ENCODE data around the gene PDHB.
A peak's percentile ranks its signal among the peaks of the same experiment; 100 is the strongest.

The PDHB gene

GRCh38 chr3:58434990-58435389 is 1.4 kb upstream of the PDHB start:
- DNase-seq = no peak

GRCh38 chr3:58434511-58434910 is 879 bp upstream of the PDHB start:
- DNase-seq = no peak

GRCh38 chr3:58434168-58434504 is 504 bp upstream of the PDHB start:
- no peak for DNase-seq

GRCh38 chr3:58432905-58433304 is 727 bp downstream of the PDHB start:
- no peak for DNase-seq

- no peak for DNase-seq
Observed at GRCh38 chr3:58429657-58430056, 4.0 kb downstream of the PDHB start.

GRCh38 chr3:58427661-58428361 is 5.8 kb downstream of the PDHB start:
- no peak for DNase-seq

GRCh38 chr3:58425782-58426181 is 7.8 kb downstream of the PDHB start:
- no peak for DNase-seq

GRCh38 chr3:58424613-58425012 is 9.0 kb downstream of the PDHB start:
- DNase-seq = no peak

GRCh38 chr3:58422756-58423325 is 10.8 kb downstream of the PDHB start:
- no peak for DNase-seq

GRCh38 chr3:58421004-58421403 is 12.6 kb downstream of the PDHB start:
- DNase-seq = no peak

- DNase-seq = no peak
Observed at GRCh38 chr3:58419780-58420507, 13.7 kb downstream of the PDHB start.

- DNase-seq = no peak
Observed at GRCh38 chr3:58418227-58418626, 15.4 kb downstream of the PDHB start.

GRCh38 chr3:58417075-58417474 is 16.6 kb downstream of the PDHB start:
- no peak for DNase-seq

GRCh38 chr3:58416191-58416590 is 17.4 kb downstream of the PDHB start:
- DNase-seq = no peak

GRCh38 chr3:58414538-58415197 is 19.0 kb downstream of the PDHB start:
- DNase-seq = peak; percentile 4

- DNase-seq = no peak
Observed at GRCh38 chr3:58411851-58412830, 21.5 kb downstream of the PDHB start.

GRCh38 chr3:58411036-58411435 is 22.6 kb downstream of the PDHB start:
- DNase-seq = no peak

- DNase-seq = no peak
Observed at GRCh38 chr3:58409663-58410062, 24.0 kb downstream of the PDHB start.

- DNase-seq = no peak
Observed at GRCh38 chr3:58408906-58409305, 24.7 kb downstream of the PDHB start.

- DNase-seq = no peak
Observed at GRCh38 chr3:58404396-58404795, 29.2 kb downstream of the PDHB start.

- DNase-seq = no peak
Observed at GRCh38 chr3:58403513-58404109, 30.0 kb downstream of the PDHB start.

Measured in effector CD8-positive, alpha-beta T cell (primary cell).